T-helper 2 cell treated with Interferon-gamma antibody and Interleukin-4, amounts not matched to agents 5 μg/mL and 100 μg/mL, for 36 hours (primary cell): ENCODE results near the gene LIME1.

Experiments used
- DNase-seq: peaks from one replicate; pipeline ENCODE4 v3.0.0; 2021; ENCODE audit warnings: low spot score
- H3K27ac Mint-ChIP-seq: one replicate; pipeline ENCODE4 v1.8.0; 2021; ENCODE audit warnings: mild to moderate bottlenecking, mixed read lengths
- H3K27me3 Mint-ChIP-seq: one replicate; pipeline ENCODE4 v1.8.0; 2021; ENCODE audit warnings: low read depth, mixed read lengths
- H3K36me3 Mint-ChIP-seq: one replicate; pipeline ENCODE4 v1.8.0; 2021; ENCODE audit warnings: low read depth, mixed read lengths
- H3K4me1 Mint-ChIP-seq: one replicate; pipeline ENCODE4 v1.8.0; 2021; ENCODE audit warnings: low read depth, mixed read lengths
- H3K4me3 Mint-ChIP-seq: one replicate; pipeline ENCODE4 v1.8.0; 2022; ENCODE audit warnings: mild to moderate bottlenecking, moderate library complexity, mixed read lengths
- H3K9me3 Mint-ChIP-seq: one replicate; pipeline ENCODE4 v1.8.0; 2021; ENCODE audit warnings: mixed read lengths

The LIME1 gene

GRCh38 chr20:63753381-63753780 is 16.9 kb downstream of the LIME1 start:
- H3K36me3 Mint-ChIP-seq: no peaks in the 10 kb centered on the region
- H3K4me3 Mint-ChIP-seq: no peak overlapping the region
- peaks cover 11% of the 10 kb centered on the region for H3K4me1 Mint-ChIP-seq
- no peaks in the 10 kb centered on the region for H3K9me3 Mint-ChIP-seq
- DNase-seq: no peak
- H3K27me3 Mint-ChIP-seq: no peaks in the 10 kb centered on the region
- H3K27ac Mint-ChIP-seq: no peak overlapping the region

GRCh38 chr20:63754008-63754407 is 17.5 kb downstream of the LIME1 start:
- H3K9me3 Mint-ChIP-seq: no peaks in the 10 kb centered on the region
- DNase-seq: no peak
- H3K4me3 Mint-ChIP-seq: no peak overlapping the region
- no peaks in the 10 kb centered on the region for H3K27me3 Mint-ChIP-seq
- no peaks in the 10 kb centered on the region for H3K36me3 Mint-ChIP-seq
- H3K4me1 Mint-ChIP-seq: peaks cover 11% of the 10 kb centered on the region
- no peak overlapping the region for H3K27ac Mint-ChIP-seq

- Mint-ChIP-seq H3K27ac (no peak overlapping the region), H3K27me3 (no peaks in the 10 kb centered on the region), H3K4me3 (no peak overlapping the region), H3K9me3 (no peaks in the 10 kb centered on the region), H3K36me3 (no peaks in the 10 kb centered on the region), H3K4me1 (peaks cover 11% of the 10 kb centered on the region)
- DNase-seq: no peak
Observed at GRCh38 chr20:63755933-63756647, 19.6 kb downstream of the LIME1 start.

- Mint-ChIP-seq H3K27ac (no peak overlapping the region), H3K4me1 (peaks cover 8% of the 10 kb centered on the region)
- no peak for DNase-seq
Observed at GRCh38 chr20:63756648-63756991, 20.2 kb downstream of the LIME1 start.

GRCh38 chr20:63758152-63758551 is 21.7 kb downstream of the LIME1 start:
- H3K9me3 Mint-ChIP-seq: no peaks in the 10 kb centered on the region
- H3K27me3 Mint-ChIP-seq: peaks cover 6% of the 10 kb centered on the region
- H3K36me3 Mint-ChIP-seq: no peaks in the 10 kb centered on the region
- H3K4me1 Mint-ChIP-seq: peaks cover 8% of the 10 kb centered on the region
- H3K4me3 Mint-ChIP-seq: no peak overlapping the region
- H3K27ac Mint-ChIP-seq: no peak overlapping the region
- DNase-seq: no peak

More at GRCh38 chr20:63756648-63756991, 20.2 kb downstream of the LIME1 start:
- H3K27me3 Mint-ChIP-seq: no peaks in the 10 kb centered on the region
- H3K9me3 Mint-ChIP-seq: no peaks in the 10 kb centered on the region
- no peaks in the 10 kb centered on the region for H3K36me3 Mint-ChIP-seq
- H3K4me3 Mint-ChIP-seq: no peak overlapping the region

- Mint-ChIP-seq H3K36me3 (no peaks in the 10 kb centered on the region), H3K27me3 (peaks cover 8% of the 10 kb centered on the region), H3K9me3 (no peaks in the 10 kb centered on the region)
Observed at GRCh38 chr20:63759377-63759901, 23.0 kb downstream of the LIME1 start.

GRCh38 chr20:63765082-63765873 is 28.8 kb downstream of the LIME1 start:
- no peaks in the 10 kb centered on the region for H3K36me3 Mint-ChIP-seq

More at GRCh38 chr20:63759377-63759901, 23.0 kb downstream of the LIME1 start:
- no peak for DNase-seq
- Mint-ChIP-seq H3K27ac (no peak overlapping the region), H3K4me1 (peaks cover 8% of the 10 kb centered on the region), H3K4me3 (no peak overlapping the region)

GRCh38 chr20:63765902-63766301 is 29.4 kb downstream of the LIME1 start:
- DNase-seq: no peak
- no peaks in the 10 kb centered on the region for H3K36me3 Mint-ChIP-seq
- H3K4me1 Mint-ChIP-seq: no peaks in the 10 kb centered on the region
- H3K27me3 Mint-ChIP-seq: peaks cover 8% of the 10 kb centered on the region
- H3K9me3 Mint-ChIP-seq: no peaks in the 10 kb centered on the region
- H3K27ac Mint-ChIP-seq: no peak overlapping the region
- no peak overlapping the region for H3K4me3 Mint-ChIP-seq

More at GRCh38 chr20:63765082-63765873, 28.8 kb downstream of the LIME1 start:
- Mint-ChIP-seq H3K27ac (no peak overlapping the region), H3K27me3 (peaks cover 8% of the 10 kb centered on the region), H3K4me1 (no peaks in the 10 kb centered on the region), H3K9me3 (no peaks in the 10 kb centered on the region), H3K4me3 (no peak overlapping the region)
- DNase-seq: no peak

GRCh38 chr20:63766695-63767426 is 30.4 kb downstream of the LIME1 start:
- no peaks in the 10 kb centered on the region for H3K4me1 Mint-ChIP-seq
- no peak overlapping the region for H3K4me3 Mint-ChIP-seq
- DNase-seq: no peak
- no peak overlapping the region for H3K27ac Mint-ChIP-seq
- no peaks in the 10 kb centered on the region for H3K36me3 Mint-ChIP-seq
- H3K27me3 Mint-ChIP-seq: peaks cover 8% of the 10 kb centered on the region
- H3K9me3 Mint-ChIP-seq: no peaks in the 10 kb centered on the region

GRCh38 chr20:63767456-63767855 is 31.0 kb downstream of the LIME1 start:
- no peaks in the 10 kb centered on the region for H3K36me3 Mint-ChIP-seq
- peaks cover 6% of the 10 kb centered on the region for H3K27me3 Mint-ChIP-seq
- no peaks in the 10 kb centered on the region for H3K4me1 Mint-ChIP-seq
- no peak overlapping the region for H3K4me3 Mint-ChIP-seq
- no peak overlapping the region for H3K27ac Mint-ChIP-seq
- no peaks in the 10 kb centered on the region for H3K9me3 Mint-ChIP-seq
- DNase-seq: no peak

- no peaks in the 10 kb centered on the region for H3K4me1 Mint-ChIP-seq
- no peaks in the 10 kb centered on the region for H3K9me3 Mint-ChIP-seq
- no peaks in the 10 kb centered on the region for H3K36me3 Mint-ChIP-seq
- no peak for DNase-seq
- H3K27me3 Mint-ChIP-seq: peaks cover 4% of the 10 kb centered on the region
- no peak overlapping the region for H3K4me3 Mint-ChIP-seq
- H3K27ac Mint-ChIP-seq: no peak overlapping the region
Observed at GRCh38 chr20:63767886-63768285, 31.4 kb downstream of the LIME1 start.

- Mint-ChIP-seq H3K4me1 (no peaks in the 10 kb centered on the region), H3K27ac (no peak overlapping the region), H3K36me3 (no peaks in the 10 kb centered on the region), H3K9me3 (no peaks in the 10 kb centered on the region), H3K4me3 (no peak overlapping the region), H3K27me3 (no peaks in the 10 kb centered on the region)
- DNase-seq: no peak
Observed at GRCh38 chr20:63768591-63769515, 32.4 kb downstream of the LIME1 start.

GRCh38 chr20:63769891-63770474 is 33.5 kb downstream of the LIME1 start:
- H3K27ac Mint-ChIP-seq: no peak overlapping the region

More at GRCh38 chr20:63769891-63770474, 33.5 kb downstream of the LIME1 start:
- H3K4me1 Mint-ChIP-seq: no peaks in the 10 kb centered on the region
- H3K36me3 Mint-ChIP-seq: no peaks in the 10 kb centered on the region
- no peaks in the 10 kb centered on the region for H3K9me3 Mint-ChIP-seq
- H3K27me3 Mint-ChIP-seq: no peaks in the 10 kb centered on the region
- no peak for DNase-seq
- no peak overlapping the region for H3K4me3 Mint-ChIP-seq
